AG04450 (cell line): Measurements from ENCODE around the gene EIF4E1B. TPM values are rescaled to one million over a fixed set of nuclear protein-coding genes. Genes with fewer than 3 reads are reported as not detected.

Experiments
- CTCF ChIA-PET: fragments of 300-600, 350-600 bp; formaldehyde crosslinking; extraction: SDS; loops from one replicate; lab custom pipeline; 2022; ENCODE audit warnings: antibody characterized with exemption, inconsistent platforms; lab: Charles Lee
- POLR2A ChIA-PET: fragments of 350-600 bp; formaldehyde crosslinking; extraction: SDS; loops from one replicate; lab custom pipeline; 2021; ENCODE audit warnings: antibody characterized with exemption, inconsistent platforms; lab: Yijun Ruan, JAX
- DNase-seq: peaks from one replicate; pipeline ENCODE4 v3.0.0-alpha.2; 2011; ENCODE audit warnings: low read depth, low spot score
- H3K27ac ChIP-seq: one replicate; pipeline ENCODE4 v1.5.1; 2012; ENCODE audit warnings: low read depth, low read length, control low read depth
- H3K27me3 ChIP-seq: one replicate; pipeline ENCODE4 v1.6.0; 2012; ENCODE audit warnings: low read length; ENCODE audit not compliant: control insufficient read depth, insufficient read depth
- H3K4me3 ChIP-seq: 2 replicates; pipeline ENCODE4 v1.5.1; 2011; ENCODE audit warnings: mild to moderate bottlenecking, low read depth, low read length, control low read depth
- H3K9me3 ChIP-seq: 2 replicates; pipeline ENCODE4 v1.5.1; 2012; ENCODE audit warnings: low read length; ENCODE audit not compliant: control insufficient read depth, insufficient read depth
- polyA plus RNA-seq: library from polyadenylated mRNA; depleted of rRNA; stranded (reverse); fragments of >200 nt; gene quantifications from 2 replicates; pipeline ENCODE4 v1.2.3, GENCODE V29; 2011
- TF ChIP-seq, protein P1 (sequence below): IDR thresholded peaks from 2 replicates; pipeline ENCODE4 v1.5.1; 2011; ENCODE audit warnings: low read depth, low read length, control low read depth, inconsistent platforms

Gene EIF4E1B
- polyA plus RNA-seq, 1 experiment, result not detected

DNA sequence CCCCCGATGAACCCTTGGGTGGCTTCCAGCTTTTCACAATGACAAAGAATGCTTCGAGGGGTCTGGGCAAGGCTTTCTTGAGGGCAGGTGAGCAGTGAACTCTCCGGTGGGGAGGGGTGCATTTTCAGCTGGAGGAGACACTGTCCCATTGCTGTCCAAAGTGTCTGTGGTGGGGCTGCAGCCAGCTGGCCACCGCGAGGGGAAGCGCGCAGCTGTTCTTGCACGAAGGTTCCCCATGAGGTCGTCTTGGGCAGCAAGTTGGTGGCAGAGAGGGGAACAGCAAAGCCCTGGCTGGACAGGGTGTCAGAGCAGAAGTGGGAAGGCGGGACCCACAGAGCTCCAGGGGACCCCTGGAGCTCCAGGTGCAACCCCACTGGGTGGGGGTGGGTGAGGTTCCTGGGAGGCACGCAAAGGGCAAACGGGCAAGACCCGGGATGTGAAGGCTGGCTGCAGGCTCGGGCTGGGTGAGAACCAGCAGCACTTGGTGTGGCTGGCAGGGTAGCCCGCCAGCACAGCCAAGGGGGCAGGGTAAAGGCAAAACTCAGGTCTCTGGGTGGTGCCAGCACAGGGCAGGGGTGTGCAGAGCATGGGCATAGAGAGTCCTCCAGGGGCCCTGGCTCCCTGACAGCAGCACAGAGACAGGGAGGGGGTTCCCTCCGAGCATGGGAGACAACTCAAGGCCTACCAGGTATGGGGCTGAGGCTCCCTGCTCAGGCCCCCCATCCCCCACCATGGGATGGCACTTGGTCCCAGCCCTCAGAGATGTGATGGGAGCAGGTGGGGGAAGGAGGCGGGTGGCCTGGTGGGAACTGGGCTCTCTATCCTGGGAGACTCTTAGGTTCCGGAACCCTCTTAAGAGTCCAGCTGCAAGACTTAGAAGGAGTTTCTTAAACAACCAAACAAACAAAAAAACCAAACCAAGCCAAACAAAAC, 43.4 kb downstream of the EIF4E1B start:
- ChIA-PET POLR2A (interaction anchor here (0.6 kb wide), 2 partner anchors 11 to 102 kb away, joined by 3 to 6 read pairs; no protein-coding TSS in a partner anchor), CTCF (interaction anchor here (3.5 kb wide), 1 partner anchor 13 kb away, joined by 33 read pairs; no protein-coding TSS in a partner anchor)
- Histone ChIP-seq H3K27me3 (peaks cover 44% of the 10 kb centered on the region), H3K9me3 (no peaks in the 10 kb centered on the region; the same call in 1 of the 2 replicates), H3K4me3 (no peak overlapping the region), H3K27ac (no peak overlapping the region)
- no peak for DNase-seq
- TF ChIP-seq, protein P1, sequence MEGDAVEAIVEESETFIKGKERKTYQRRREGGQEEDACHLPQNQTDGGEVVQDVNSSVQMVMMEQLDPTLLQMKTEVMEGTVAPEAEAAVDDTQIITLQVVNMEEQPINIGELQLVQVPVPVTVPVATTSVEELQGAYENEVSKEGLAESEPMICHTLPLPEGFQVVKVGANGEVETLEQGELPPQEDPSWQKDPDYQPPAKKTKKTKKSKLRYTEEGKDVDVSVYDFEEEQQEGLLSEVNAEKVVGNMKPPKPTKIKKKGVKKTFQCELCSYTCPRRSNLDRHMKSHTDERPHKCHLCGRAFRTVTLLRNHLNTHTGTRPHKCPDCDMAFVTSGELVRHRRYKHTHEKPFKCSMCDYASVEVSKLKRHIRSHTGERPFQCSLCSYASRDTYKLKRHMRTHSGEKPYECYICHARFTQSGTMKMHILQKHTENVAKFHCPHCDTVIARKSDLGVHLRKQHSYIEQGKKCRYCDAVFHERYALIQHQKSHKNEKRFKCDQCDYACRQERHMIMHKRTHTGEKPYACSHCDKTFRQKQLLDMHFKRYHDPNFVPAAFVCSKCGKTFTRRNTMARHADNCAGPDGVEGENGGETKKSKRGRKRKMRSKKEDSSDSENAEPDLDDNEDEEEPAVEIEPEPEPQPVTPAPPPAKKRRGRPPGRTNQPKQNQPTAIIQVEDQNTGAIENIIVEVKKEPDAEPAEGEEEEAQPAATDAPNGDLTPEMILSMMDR, result no peak

DNA sequence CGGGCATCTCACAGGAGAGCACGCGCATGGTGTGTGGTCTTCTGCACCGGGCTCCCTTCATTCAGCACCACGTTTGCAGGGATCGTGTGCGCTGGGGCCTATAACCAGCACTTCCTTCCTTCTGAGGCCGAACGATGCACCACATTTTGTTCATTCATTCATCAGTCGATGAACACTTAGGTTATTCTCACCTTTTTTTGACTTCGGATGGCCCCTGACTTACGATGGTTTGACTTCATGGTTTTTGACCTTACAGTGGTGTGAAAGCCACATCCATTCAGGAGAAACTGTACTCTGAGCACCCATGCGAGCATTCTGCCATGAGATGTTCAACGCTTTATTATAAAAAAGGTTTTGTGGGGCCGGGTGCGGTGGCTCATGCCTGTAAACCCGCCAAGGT, 44.3 kb downstream of the EIF4E1B start:
- TF ChIP-seq, protein P1, result no peak
- ChIA-PET POLR2A (no interaction called here), CTCF (interaction anchor here (3.5 kb wide), 1 partner anchor 14 kb away, joined by 33 read pairs; no protein-coding TSS in a partner anchor)
- Histone ChIP-seq H3K27me3 (peaks cover 42% of the 10 kb centered on the region), H3K9me3 (no peaks in the 10 kb centered on the region; the same call in 1 of the 2 replicates), H3K27ac (no peak overlapping the region), H3K4me3 (no peak overlapping the region)
- no peak for DNase-seq

DNA sequence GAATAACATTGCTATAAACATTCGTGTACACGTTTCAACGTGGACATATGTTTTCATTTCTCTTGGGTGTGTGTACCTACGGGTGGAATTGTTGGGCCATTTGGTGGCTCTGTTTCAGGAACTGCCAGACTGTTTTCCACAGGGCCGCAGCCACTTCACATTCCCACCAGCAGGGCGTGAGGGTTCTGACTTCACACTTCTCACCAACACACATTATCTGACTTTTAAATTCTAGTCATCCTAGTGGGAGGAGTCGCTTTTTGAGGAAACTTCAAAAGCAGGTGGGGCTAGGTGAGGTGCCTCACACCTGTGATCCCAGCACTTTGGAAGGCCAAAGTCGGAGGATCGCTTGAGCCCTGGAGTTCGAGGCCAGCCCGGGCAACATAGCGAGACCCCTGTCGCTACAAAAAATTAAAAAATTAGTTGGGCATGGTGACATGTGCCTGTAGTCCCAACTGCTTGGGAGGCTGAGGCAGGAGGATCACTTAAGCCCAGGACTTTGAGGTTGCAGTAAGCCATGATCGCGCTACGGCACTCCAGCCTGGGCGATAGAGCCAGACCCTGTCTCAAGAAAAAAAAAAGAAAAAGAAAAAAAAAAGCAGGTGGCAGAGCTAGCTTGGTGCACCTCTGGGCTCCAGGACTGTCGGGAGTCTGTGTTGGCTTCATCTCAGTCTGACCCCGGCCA, 45.3 kb downstream of the EIF4E1B start:
- TF ChIP-seq, protein P1, result peak; percentile 63
- DNase-seq, result no peak

DNA sequence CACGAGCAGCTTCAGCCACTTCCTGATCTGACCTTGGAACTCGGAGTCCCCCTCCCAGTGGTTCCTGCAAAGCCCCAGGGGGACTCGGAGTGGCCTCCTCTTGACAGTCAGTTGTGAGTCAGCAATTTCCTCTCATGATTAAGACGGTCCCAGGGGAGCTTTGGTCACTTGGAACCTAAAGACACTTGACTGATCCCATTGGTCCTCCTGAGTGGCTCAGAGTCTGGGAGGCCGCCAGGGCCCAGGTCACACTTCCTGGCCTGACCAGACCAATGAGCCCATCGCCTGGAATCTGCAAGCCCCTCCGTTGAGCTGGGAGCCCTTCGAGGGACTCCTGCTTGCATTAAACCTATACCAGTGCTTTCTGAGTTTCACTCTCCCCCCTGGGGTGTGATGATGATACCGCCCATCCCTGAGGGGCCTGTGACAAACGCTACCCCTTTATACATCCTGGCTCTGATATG, 45.9 kb downstream of the EIF4E1B start:
- ChIA-PET CTCF (interaction anchor here (1.2 kb wide), 1 partner anchor 16 kb away, joined by 5 read pairs; no protein-coding TSS in a partner anchor), POLR2A (interaction anchor here (0.6 kb wide), 1 partner anchor 333 kb away, joined by 3 read pairs; no protein-coding TSS in a partner anchor)
- H3K27me3 ChIP-seq, result peaks cover 45% of the 10 kb centered on the region
- H3K27ac ChIP-seq, result no peak overlapping the region
- no peaks in the 10 kb centered on the region; the same call in 1 of the 2 replicates for H3K9me3 ChIP-seq
- no peak overlapping the region for H3K4me3 ChIP-seq
- TF ChIP-seq, protein P1, result no peak
- no peak for DNase-seq

More for the DNA sequence above, 45.3 kb downstream of the EIF4E1B start:
- no peak overlapping the region for H3K27ac ChIP-seq
- CTCF ChIA-PET, result interaction anchor here (1.2 to 3.5 kb wide), 2 partner anchors 15 kb away, joined by 5 to 33 read pairs; no protein-coding TSS in a partner anchor
- no peak overlapping the region for H3K4me3 ChIP-seq
- H3K27me3 ChIP-seq, result peaks cover 42% of the 10 kb centered on the region
- H3K9me3 ChIP-seq, result no peaks in the 10 kb centered on the region; the same call in 1 of the 2 replicates
- POLR2A ChIA-PET, result interaction anchor here (0.6 kb wide), 1 partner anchor 333 kb away, joined by 3 read pairs; no protein-coding TSS in a partner anchor
